Fibroblast of the conjunctiva (primary cell): Measurements from ENCODE around the gene CCDC136.

ENCODE experiments used
- DNase-seq: peaks from one replicate; pipeline ENCODE4 v3.0.0-alpha.2; 2010; ENCODE audit warnings: low read depth

CCDC136 gene

DNA sequence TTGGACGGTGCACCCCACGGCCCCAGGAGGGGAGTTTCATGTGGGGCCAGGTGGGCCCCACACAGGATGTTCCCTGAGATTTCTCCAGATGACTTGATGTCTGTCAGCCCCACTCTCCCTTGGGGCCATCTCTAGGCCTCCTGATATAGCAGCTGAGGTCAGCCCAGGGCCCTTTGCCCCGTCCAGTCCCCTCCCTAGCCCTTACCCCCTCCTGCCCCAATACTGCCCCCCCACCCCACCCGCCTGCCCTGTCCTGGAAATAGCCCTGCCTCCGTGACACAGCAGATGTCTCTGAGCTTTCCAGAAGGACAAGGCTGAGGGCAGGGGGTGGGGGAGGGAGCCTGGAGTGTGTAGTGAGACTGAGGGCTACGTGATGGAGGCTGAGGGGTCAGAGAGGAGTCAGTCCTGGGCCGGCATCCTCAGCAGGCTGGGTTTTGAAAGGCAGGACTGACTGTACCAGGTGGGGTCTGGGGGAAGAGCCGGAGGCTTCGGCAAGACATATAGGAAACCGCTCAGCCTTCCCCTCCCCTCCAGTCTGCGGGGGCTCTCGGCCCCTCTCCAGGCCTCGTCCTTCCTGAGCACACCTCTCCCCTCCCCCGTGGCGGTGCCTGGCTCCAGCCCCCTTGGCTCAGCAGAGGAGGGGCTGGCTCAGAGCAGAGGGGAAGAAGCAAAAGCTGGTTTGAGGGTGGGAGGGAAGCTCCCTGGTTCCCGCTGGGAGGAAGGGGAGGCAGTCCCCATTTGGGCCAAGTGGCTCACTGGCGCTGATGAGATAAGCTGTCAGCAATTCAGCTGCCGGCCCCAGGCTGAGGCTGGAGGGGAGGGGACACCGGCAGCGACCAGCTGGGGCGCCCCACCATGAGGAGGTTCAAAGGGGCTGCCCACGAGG is 40.5 kb downstream of the CCDC136 start:
- no peak for DNase-seq

DNA sequence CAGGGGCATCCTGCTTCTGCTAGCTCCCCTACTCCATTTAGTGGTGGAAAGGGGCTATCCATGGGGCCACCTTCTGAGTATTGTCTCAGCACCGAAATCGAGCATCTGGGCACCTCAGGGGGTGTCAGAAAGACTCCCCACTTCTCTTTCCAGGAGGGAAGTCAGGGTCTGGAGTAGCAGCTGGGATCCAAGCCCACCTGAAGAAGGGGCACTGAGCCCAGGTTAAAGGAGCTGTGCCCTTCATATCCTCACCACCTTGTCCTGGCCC is 41.0 kb downstream of the CCDC136 start:
- no peak for DNase-seq

DNA sequence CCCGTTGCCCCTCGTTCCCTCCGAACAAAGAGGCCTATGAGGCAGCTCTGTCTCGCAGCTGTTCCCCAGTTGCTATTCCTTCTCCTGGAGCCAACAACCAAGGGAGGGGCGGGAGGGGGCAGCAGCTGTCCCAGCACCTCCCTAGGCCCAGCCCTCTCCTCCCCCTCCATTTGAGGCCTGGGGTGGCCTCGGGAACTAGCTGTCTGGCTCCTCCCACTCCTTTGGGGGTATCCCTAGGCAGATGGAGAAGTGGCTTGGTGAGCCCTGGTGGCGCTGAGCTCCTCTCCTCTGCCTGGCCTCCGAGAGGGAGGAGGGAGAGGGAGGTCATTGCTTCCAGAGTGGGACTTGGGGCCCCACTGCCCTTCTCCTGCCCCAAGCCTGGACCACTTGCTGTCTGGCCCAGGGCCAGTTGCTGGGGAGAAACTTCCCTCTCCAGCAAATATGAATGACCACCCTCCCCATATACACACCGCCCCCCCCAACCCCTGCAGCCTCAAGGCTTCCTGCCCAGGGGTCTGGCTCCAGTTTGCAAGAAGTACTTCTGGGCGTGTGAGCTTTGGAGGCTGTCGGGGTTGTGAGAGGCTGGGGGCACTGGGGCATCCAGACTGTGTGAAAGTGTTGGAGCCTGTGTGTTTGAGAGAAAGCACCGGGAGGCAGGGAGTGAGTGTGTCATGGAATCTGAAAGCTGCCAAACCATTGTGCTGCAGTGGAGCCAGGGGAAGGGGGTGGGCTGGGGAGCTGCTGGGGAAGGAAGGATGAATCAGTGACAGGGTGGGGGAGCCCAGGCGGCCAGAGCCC is 41.6 kb downstream of the CCDC136 start:
- DNase-seq: peak; percentile 87

DNA sequence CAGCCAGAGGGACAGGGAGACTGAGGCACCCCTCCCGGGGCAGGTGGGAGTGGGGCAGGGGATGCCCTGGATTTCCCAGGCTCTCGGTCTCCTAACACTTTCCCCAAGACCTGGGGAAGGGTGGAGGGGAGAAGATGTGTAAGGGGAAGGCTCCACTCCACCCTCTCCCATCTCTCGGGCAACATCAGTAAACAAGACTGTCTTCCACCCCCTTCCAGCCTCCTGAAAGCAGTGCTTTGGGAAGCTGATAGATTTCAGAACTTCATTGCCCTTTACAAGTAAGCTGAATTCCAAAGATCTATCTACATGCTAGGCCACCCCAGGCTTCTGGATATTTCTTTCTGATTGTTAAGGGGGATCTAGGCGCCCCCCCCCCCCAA is 42.2 kb downstream of the CCDC136 start:
- peak; percentile 43 for DNase-seq

DNA sequence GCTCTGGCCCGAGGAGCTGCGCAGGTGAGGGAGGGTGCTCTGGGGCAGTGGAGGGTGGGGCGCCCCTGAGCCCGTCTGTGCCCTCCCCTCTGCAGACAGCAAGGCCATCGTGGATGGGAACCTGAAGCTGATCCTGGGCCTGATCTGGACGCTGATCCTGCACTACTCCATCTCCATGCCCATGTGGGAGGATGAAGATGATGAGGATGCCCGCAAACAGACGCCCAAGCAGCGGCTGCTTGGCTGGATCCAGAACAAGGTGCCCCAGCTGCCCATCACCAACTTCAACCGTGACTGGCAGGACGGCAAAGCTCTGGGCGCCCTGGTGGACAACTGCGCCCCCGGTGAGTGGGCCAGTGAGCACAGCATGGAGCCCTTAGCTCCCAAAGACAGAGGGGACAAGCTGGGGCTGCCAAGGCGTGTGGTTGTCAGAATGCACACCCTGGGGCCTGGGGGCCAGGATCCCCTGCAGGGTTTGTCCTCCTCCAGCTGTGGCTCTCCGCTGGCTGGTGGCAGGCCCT is 43.5 kb downstream of the CCDC136 start:
- DNase-seq: no peak

GRCh38 chr7:128835790-128836641 is 44.2 kb downstream of the CCDC136 start:
- DNase-seq: no peak

- DNase-seq: no peak
These were observed 45.1 kb downstream of the CCDC136 start for GRCh38 chr7:128836729-128837348.

- DNase-seq: no peak
These were observed 45.8 kb downstream of the CCDC136 start for GRCh38 chr7:128837521-128837921.

DNA sequence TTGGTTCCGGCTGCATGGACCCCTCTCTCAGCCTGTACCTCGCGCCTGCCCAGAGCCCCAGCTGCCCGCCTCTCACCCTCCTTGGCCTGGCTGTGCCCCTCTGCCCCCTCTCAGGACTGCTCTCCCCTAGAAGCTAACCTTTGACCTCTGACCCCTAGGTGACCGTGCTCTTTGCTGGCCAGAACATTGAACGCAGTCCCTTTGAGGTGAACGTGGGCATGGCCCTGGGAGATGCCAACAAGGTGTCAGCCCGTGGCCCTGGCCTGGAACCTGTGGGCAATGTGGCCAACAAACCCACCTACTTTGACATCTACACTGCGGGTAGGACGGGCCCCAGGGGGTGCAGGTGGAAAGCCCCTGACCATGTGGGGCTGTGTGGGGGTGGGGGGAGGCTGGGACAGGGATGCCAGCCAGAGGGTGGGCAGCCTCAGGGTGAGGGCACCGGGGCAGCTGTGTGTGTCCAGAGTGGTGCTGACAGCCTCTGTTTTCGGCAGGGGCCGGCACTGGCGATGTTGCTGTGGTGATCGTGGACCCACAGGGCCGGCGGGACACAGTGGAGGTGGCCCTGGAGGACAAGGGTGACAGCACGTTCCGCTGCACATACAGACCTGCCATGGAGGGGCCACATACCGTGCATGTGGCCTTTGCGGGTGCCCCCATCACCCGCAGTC is 46.5 kb downstream of the CCDC136 start:
- no peak for DNase-seq

- DNase-seq: no peak
These were observed 47.4 kb downstream of the CCDC136 start for GRCh38 chr7:128838981-128839731.

- no peak for DNase-seq
These were observed 48.0 kb downstream of the CCDC136 start for GRCh38 chr7:128839751-128840177.

- no peak for DNase-seq
These were observed 48.8 kb downstream of the CCDC136 start for GRCh38 chr7:128840326-128841170.

DNA sequence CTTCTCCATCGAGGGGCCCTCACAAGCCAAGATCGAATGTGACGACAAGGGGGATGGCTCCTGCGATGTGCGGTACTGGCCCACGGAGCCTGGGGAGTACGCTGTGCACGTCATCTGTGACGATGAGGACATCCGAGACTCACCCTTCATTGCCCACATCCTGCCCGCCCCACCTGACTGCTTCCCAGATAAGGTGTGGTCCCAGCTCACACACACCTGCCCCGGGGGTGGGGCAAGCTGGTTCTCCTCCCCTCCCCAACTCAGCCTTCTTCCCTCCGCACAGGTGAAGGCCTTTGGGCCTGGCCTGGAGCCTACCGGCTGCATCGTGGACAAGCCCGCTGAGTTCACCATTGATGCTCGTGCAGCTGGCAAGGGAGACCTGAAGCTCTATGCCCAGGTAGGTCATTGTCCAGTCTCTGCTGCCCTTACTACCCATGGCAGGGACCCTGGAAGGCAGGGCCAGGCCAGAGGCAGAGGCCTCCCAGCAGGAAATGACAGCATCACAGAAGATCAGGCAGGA is 49.5 kb downstream of the CCDC136 start:
- DNase-seq: no peak

GRCh38 chr7:128841921-128842673 is 50.3 kb downstream of the CCDC136 start:
- DNase-seq: no peak

DNA sequence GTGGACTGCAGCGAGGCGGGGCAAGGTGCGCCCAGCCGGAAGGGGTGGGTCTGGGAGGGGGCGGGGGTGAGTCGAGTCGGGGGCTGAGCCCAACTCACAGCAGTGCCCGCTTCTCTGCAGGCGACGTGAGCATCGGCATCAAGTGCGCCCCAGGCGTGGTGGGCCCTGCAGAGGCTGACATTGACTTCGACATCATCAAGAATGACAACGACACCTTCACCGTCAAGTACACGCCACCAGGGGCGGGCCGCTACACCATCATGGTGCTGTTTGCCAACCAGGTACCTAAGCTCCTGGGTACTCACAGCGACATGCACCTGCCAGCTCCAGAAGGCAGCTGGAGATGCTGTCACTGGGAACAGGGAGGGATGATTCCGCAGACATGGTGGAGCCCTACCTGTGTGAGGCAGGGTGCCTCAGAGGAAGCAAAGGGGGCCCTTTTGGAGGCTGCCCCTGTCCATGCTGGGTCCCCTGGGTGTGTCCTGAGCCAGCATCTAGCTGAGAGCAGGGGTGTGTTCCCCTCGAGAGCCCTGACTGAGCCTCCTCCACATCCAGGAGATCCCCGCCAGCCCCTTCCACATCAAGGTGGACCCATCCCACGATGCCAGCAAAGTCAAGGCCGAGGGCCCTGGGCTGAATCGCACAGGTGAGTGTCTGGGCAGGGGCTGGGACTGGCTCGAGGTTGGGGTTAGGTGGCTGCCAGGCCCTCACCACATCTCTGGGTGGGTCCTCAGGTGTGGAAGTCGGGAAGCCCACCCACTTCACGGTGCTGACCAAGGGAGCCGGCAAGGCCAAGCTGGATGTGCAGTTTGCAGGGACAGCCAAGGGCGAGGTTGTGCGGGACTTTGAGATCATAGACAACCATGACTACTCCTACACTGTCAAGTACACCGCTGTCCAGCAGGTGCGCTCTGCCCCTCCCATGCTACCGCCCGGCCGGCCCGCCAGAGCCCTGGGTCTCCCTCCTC is 51.2 kb downstream of the CCDC136 start:
- DNase-seq: no peak

- no peak for DNase-seq
These were observed 52.3 kb downstream of the CCDC136 start for GRCh38 chr7:128843938-128844621.
